GM19467 (cell line): ENCODE results near the gene FCER1A.

Source experiments
- ATAC-seq: cut with Tn5 transposase; IDR thresholded peaks from one replicate; pipeline ENCODE4 v1.9.1; 2021; ENCODE audit warnings: mild to moderate bottlenecking, moderate library complexity; ENCODE audit not compliant: unreplicated experiment

FCER1A gene

DNA sequence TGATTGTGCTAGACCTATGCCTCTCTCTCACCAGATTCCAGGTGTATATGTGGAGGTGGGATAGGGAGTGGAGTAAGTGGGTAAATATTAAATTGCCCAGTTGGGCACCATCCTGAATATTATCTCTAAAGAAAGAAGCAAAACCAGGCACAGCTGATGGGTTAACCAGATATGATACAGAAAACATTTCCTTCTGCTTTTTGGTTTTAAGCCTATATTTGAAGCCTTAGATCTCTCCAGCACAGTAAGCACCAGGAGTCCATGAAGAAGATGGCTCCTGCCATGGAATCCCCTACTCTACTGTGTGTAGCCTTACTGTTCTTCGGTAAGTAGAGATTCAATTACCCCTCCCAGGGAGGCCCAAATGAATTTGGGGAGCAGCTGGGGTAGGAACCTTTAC, at the start of gene FCER1A:
FCER1A (plus strand) TSS at position 242 of the 400 bp plus-strand sequence; CDS start at position 271, 29 bp downstream.
- ATAC-seq: no peak

GRCh38 chr1:159261311-159261710, 40.8 kb upstream of the FCER1A start:
- ATAC-seq: no peak

- no peak for ATAC-seq
These were observed 40.2 kb upstream of the FCER1A start for GRCh38 chr1:159261721-159262494.

DNA sequence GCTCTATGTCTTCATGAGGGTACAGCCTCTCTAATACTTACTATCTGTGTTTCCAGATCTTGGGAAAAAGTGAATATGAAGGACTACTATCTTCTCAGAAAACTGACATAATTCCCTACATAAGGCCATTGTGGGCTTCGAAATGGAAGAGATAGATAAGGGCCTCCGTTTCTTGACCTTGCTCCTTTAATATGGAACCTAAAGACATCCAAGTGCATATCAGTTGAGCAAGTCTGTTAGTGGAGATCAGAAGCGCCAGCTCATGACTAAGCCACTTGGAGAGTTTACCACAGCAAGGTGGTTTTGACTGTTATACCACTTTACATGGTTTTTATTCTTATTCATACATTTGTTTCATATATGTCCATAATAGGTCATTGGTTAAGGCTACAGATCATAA, 35.3 kb upstream of the FCER1A start:
- ATAC-seq: no peak

- no peak for ATAC-seq
These were observed 27.5 kb upstream of the FCER1A start for GRCh38 chr1:159274631-159275030.

GRCh38 chr1:159275891-159276290, 26.2 kb upstream of the FCER1A start:
- no peak for ATAC-seq

DNA sequence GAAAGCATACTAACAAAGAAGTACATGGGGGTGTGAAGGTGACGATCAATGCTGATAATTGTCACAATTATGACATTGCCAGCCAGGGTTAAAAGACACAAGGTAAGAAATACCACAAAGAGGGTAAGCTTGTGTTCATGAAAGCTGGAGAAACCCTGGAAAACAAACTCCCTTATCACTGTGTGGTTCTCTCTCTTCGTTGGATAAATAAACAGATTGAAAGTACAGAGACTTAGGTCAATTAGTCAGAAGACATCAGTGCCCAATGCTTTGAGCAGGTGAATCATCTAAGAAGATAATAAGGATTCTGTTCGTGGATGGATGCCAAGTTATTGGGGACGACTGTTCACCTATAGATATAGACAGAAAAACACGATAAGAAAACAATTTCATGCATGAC, 22.4 kb upstream of the FCER1A start:
- no peak for ATAC-seq

DNA sequence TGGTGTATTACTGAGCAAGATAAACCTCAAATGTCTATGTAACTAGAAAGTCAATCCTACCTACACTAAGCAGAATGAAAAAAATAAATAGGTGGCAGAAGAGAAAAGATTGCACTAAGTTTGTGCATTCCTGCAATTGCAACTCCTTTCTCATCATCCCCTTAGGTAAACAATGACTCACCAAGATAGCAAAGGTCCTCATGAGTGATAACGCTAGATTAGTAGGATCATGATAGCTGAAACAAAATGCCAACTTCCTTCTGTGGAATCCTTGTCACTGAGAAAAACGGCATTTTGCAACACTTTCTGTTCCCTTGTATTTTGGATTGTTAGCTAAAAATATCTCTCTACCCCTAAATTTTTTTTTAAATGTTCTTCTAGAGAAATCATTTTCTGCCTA, 20.0 kb upstream of the FCER1A start:
- no peak for ATAC-seq

DNA sequence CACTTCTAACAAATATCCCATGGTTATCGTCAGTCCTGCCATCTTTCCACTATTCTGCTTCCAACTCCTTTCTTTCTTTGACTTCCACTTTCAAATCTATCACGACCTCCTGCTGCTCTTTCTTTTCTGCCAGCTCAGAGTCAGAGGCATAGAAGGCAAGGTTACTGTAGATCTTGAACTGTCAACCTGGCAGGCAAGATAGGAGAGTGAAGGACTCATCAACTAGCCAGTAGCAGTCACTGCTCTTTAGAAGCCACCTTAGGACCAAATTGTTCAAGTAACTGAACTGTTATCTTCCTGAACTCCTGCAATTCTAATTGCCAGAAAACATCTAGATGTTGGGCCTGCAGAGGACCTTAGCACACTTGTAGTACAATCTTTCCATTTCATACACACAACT, 13.1 kb upstream of the FCER1A start:
- ATAC-seq: no peak

GRCh38 chr1:159291424-159291823, 10.7 kb upstream of the FCER1A start:
- ATAC-seq: no peak

GRCh38 chr1:159296706-159297375, 5.3 kb upstream of the FCER1A start:
- ATAC-seq: no peak

GRCh38 chr1:159300146-159300545, 2.0 kb upstream of the FCER1A start:
- ATAC-seq: no peak

- ATAC-seq: no peak
These were observed 5.3 kb downstream of the FCER1A start for GRCh38 chr1:159307346-159308020.

DNA sequence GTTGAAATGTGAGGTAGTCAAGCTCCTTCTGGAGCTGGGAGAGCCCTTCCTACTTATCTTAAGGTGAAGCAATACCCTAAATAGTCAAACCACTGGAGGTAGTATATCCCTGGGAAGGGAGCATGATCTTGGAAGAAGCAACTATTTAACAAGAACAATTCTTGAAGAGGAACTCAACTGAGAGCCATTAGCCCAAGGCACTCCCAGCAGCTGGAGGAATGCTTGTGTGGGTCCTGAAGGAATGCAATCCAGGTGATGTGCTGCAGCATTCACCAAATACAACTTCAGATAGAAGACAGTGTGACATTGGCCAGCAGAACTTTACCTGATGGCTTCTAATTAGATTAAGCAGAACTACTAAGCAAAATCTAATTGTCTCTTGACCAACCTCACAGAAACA, 9.5 kb downstream of the FCER1A start:
- no peak for ATAC-seq

DNA sequence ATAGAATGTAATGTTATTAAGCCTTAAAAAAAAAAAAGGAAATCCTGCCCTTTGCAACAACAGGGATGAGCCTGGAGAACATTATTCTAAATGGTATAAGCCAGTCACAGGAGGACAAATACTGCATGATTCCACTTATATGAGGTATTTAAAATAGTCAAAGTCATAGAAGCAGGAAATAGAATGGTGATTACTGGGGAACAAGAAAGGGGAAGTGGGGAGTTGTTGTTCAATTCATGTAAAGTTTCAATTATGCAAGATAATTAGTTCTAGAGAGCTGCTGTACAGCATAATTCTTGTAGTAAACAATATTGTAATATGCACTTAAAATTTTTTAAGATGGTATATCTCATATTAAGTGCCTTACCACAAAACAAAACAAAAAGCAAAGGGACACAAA, 13.2 kb downstream of the FCER1A start:
- no peak for ATAC-seq

DNA sequence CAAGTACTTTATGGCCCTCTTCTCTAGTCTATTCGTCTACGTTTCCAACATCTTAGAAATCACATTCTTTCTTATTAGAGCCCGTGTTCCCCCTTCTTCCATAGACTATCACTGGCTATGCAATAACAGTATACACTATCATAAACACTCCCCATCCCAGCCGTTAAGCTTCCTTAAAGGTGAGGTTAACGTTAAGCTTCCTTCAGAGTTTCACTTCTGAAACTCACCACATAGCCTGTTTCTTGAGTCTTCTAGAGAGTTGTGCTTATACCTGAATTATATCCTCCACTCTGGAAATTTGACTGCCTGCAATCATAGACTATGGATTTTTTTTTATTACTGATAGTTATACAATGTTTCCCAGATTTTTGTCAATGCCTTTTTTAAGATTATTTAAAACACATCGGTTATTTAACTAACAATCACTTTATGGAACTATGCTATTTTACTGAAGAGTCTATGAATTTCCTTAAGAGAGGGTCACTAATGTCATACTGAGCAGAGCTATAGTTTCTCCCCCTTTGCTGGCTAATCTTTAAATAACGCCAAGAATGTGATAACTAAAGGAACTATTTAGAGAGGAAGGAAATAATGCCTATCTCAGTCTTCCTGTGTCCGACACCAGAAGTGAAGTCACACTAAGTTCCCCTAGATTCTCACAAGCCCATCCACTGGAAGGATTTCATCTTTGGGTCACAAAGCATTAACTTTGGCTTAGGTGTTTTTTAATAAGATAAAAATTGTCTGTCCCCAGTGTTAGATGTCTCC, 16.8 kb downstream of the FCER1A start:
- ATAC-seq: no peak

DNA sequence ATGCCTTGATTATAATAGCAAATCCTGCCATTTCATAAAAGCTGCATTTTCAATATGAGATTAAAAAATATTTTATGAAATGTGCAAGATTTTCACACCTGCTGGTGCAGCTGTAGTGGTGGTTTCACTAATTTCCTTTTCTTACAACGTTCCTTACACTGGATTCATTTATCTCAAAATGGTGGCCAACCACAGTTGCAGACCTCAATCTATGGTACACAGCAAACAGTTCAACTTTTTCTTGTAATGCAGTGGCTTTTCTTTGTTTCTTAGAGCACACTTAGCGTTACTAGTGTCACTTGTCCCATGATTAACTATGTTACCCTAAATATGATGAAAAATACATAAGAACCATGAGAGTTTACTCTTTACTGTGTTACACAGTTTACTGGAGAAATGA, 32.7 kb downstream of the FCER1A start:
- ATAC-seq: no peak

GRCh38 chr1:159338018-159338417, 35.9 kb downstream of the FCER1A start:
- no peak for ATAC-seq

GRCh38 chr1:159339536-159339935, 37.4 kb downstream of the FCER1A start:
- no peak for ATAC-seq

GRCh38 chr1:159341736-159342135, 39.6 kb downstream of the FCER1A start:
- ATAC-seq: no peak

- ATAC-seq: no peak
These were observed 40.8 kb downstream of the FCER1A start for GRCh38 chr1:159342761-159343425.
